HUES64 (cell line): ENCODE measurements around the gene FFAR3.
"Not testable (repeated sequence)": the region's sequence is repeated elsewhere in the genome, so short reads cannot be mapped to it uniquely, and the experiment has no call there.

ENCODE experiments used
- H3K27ac ChIP-seq: 2 replicates; pipeline ENCODE4 v1.7.0; 2013; ENCODE audit warnings: low read depth, low read length, inconsistent platforms
- H3K27me3 ChIP-seq: 2 replicates; pipeline ENCODE4 v1.6.1; 2013; ENCODE audit warnings: mild to moderate bottlenecking, low read length; ENCODE audit not compliant: insufficient read depth
- H3K36me3 ChIP-seq: 2 replicates; pipeline ENCODE4 v1.6.1; 2013; ENCODE audit warnings: mild to moderate bottlenecking, low read length; ENCODE audit not compliant: insufficient read depth
- H3K4me1 ChIP-seq: 2 replicates; pipeline ENCODE4 v1.6.1; 2013; ENCODE audit warnings: mild to moderate bottlenecking, low read length, moderate library complexity; ENCODE audit not compliant: insufficient read depth
- H3K4me3 ChIP-seq: 2 replicates; pipeline ENCODE4 v1.5.1; 2013; ENCODE audit warnings: mild to moderate bottlenecking, low read length, moderate library complexity
- H3K9ac ChIP-seq: 2 replicates; pipeline ENCODE4 v1.6.1; 2013; ENCODE audit warnings: mild to moderate bottlenecking, low read depth, low read length
- H3K9me3 ChIP-seq: 2 replicates; pipeline ENCODE4 v1.6.1; 2013; ENCODE audit warnings: low read depth, low read length; ENCODE audit not compliant: insufficient read depth
- WGBS: fragments of 150-250, 120-280 bp; methylation state at CpG from one replicate; pipeline ENCODE4 v1.1.7; 2013; ENCODE audit warnings: missing lambda C conversion rate; 5-methylcytosine and 5-hydroxymethylcytosine counted together

Gene FFAR3

DNA sequence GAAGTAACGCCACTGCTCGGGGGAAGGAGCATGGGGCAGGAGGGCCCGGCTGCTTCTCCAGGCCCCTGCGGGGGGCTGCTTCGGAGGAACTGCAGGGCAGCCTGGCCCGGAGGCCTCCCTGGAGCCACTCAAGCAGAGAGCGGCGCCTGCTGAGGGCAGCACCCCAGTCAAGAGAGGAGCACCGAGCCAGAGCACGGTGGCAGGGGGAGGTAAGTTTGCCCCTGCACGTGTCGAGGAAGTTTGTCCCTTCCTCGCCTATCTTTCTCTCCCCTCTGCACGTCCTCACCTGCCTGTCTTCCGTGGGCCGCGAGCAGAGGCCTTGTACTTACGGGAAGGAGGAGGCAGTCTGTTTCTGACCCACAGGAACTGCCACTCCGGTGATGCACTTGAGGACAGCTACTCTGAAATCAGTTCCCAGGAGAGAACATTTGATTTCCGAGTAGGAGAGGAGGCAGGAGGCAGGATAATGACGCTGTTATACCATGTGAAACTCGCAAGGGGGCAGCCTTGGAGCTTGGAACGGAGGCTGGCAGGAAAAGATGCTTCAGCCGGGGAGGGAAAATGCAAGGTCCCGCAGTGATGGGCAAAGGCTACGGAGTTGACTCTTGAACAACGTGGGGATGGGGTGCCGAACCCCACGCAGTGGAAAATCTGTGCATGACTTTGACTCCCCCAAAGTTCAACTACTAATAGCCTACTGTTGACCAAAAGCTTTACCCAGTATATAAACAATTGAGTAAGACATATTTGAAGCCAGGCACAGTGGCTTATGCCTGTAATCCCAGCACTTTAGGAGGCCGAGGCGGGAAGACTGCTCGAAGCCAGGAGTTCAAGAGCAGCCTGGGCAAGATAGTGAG lies 5.6 kb upstream of the FFAR3 start:
- no peaks in the 10 kb centered on the region for H3K4me1 ChIP-seq
- 48% methylated on average over 32 of the region's 32 CpGs for WGBS

GRCh38 chr19:35353635-35354034 lies 4.6 kb upstream of the FFAR3 start:
- Histone ChIP-seq H3K4me3 (no peak overlapping the region), H3K27ac (no peak overlapping the region), H3K9me3 (no peaks in the 10 kb centered on the region), H3K27me3 (no peaks in the 10 kb centered on the region), H3K36me3 (no peaks in the 10 kb centered on the region), H3K9ac (no peak overlapping the region), H3K4me1 (no peaks in the 10 kb centered on the region)
- 93% methylated on average over 8 of the region's 9 CpGs for WGBS

More for the DNA sequence above, 5.6 kb upstream of the FFAR3 start:
- Histone ChIP-seq H3K4me3 (no peak overlapping the region), H3K9me3 (no peaks in the 10 kb centered on the region), H3K36me3 (no peaks in the 10 kb centered on the region), H3K9ac (no peak overlapping the region), H3K27me3 (no peaks in the 10 kb centered on the region), H3K27ac (no peak overlapping the region)

DNA sequence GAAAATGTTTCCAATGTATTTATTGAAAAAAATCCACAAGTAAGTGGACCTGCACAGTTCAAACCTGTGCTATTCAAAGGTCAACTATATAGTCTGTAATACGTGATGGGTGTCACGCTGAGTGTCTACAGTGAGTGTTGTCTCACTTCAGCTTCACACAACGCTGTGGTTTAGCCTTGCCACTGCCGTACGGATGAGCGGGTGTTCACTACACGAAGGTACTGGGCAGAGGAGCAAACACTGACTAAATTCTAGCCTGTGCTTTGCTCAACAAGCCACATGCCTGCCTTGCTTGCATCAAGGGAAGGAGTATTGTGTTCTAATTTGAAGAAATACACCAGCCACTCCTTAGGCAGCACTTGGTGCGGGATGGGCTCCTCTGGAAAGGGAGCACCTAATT lies 3.4 kb upstream of the FFAR3 start:
- Histone ChIP-seq H3K27ac (no peak overlapping the region), H3K9ac (no peak overlapping the region), H3K36me3 (no peaks in the 10 kb centered on the region), H3K4me3 (no peak overlapping the region), H3K9me3 (no peaks in the 10 kb centered on the region), H3K4me1 (no peaks in the 10 kb centered on the region), H3K27me3 (no peaks in the 10 kb centered on the region)
- 95% methylated on average over 8 of the region's 8 CpGs for whole genome bisulfite sequencing

GRCh38 chr19:35355791-35356460 lies 2.3 kb upstream of the FFAR3 start:
- Histone ChIP-seq H3K36me3 (no peaks in the 10 kb centered on the region), H3K27ac (no peak overlapping the region), H3K4me1 (no peaks in the 10 kb centered on the region), H3K9me3 (no peaks in the 10 kb centered on the region), H3K4me3 (no peak overlapping the region), H3K27me3 (no peaks in the 10 kb centered on the region), H3K9ac (no peak overlapping the region)
- 77% methylated on average over 6 of the region's 6 CpGs for WGBS

- H3K9me3 ChIP-seq, H3K36me3 ChIP-seq, H3K4me3 ChIP-seq, H3K27ac ChIP-seq, H3K9ac ChIP-seq, H3K4me1 ChIP-seq, H3K27me3 ChIP-seq: not testable (repeated sequence)
- WGBS = 74% methylated on average over 8 of the region's 16 CpGs
These were observed 574 bp downstream of the FFAR3 start for GRCh38 chr19:35358834-35359233.

DNA sequence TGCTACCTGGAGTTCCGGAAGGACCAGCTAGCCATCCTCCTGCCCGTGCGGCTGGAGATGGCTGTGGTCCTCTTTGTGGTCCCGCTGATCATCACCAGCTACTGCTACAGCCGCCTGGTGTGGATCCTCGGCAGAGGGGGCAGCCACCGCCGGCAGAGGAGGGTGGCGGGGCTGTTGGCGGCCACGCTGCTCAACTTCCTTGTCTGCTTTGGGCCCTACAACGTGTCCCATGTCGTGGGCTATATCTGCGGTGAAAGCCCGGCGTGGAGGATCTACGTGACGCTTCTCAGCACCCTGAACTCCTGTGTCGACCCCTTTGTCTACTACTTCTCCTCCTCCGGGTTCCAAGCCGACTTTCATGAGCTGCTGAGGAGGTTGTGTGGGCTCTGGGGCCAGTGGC lies 1.1 kb downstream of the FFAR3 start:
- H3K27ac ChIP-seq, H3K36me3 ChIP-seq, H3K4me3 ChIP-seq, H3K27me3 ChIP-seq, H3K9me3 ChIP-seq, H3K9ac ChIP-seq, H3K4me1 ChIP-seq: not testable (repeated sequence)
- WGBS = 94% methylated on average over 18 of the region's 21 CpGs

DNA sequence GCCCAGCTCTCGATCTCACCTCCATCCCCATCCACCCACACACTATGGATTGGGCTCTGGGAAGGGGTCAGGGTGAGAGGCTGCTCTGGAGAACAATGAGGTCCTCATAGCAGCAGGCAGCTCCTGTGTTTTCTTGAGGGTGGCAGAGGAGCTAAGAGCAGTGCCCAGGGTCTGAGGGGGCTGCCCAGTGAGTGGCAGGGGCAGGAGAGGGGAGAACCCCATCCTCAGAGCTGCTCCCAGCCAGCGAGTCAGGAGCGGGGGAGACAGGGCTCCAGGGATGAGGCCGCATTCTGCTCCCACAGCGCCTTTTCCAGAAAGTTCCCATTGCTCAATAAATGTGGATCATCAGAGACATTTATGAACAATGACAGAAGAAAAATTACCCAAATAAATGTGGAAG lies 1.8 kb downstream of the FFAR3 start:
- not testable (repeated sequence) for H3K27me3 ChIP-seq, H3K9ac ChIP-seq, H3K36me3 ChIP-seq, H3K4me1 ChIP-seq, H3K27ac ChIP-seq, H3K4me3 ChIP-seq, H3K9me3 ChIP-seq
- no CpG with 5 or more reads among the region's 5 CpGs for WGBS

DNA sequence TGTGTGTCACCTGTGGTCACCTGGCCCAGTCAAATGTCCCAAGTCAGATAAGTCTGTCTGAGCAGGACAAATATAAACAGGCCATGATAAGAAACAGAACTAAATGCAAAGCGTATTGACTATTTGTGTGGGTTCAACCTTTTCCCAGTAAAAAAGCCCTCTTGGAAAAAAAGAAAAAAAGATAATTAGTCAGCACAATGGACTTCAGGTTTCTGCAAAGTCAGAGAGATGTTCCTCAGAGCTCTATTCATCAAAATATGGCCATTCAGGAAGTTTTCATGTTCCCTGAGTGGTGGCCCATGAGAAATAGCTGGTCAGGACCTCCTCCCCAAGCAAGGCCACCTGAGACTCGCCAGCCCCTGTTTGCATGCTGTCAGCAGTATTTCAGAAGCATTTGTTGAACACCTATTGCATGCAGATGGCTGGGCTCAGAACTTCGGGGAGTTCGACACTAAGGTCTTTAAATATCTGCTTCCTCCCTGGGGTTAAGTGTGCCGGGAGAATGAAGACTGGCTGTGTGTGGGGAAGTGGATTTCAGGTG lies 2.7 kb downstream of the FFAR3 start:
- Histone ChIP-seq H3K9me3 (no peaks in the 10 kb centered on the region), H3K4me1 (no peaks in the 10 kb centered on the region), H3K27me3 (no peaks in the 10 kb centered on the region), H3K9ac (no peak overlapping the region), H3K4me3 (no peak overlapping the region), H3K27ac (no peak overlapping the region), H3K36me3 (no peaks in the 10 kb centered on the region)
- 83% methylated on average over 5 of the region's 5 CpGs for WGBS

GRCh38 chr19:35362261-35363000 lies 4.2 kb downstream of the FFAR3 start:
- Histone ChIP-seq H3K9ac (no peak overlapping the region), H3K4me3 (no peak overlapping the region), H3K27ac (no peak overlapping the region), H3K4me1 (no peaks in the 10 kb centered on the region), H3K36me3 (no peaks in the 10 kb centered on the region), H3K27me3 (no peaks in the 10 kb centered on the region), H3K9me3 (no peaks in the 10 kb centered on the region)
- WGBS = 90% methylated on average over 8 of the region's 14 CpGs

- Histone ChIP-seq H3K27ac (no peak overlapping the region), H3K36me3 (no peaks in the 10 kb centered on the region), H3K27me3 (no peaks in the 10 kb centered on the region), H3K4me3 (no peak overlapping the region), H3K9me3 (no peaks in the 10 kb centered on the region), H3K4me1 (no peaks in the 10 kb centered on the region), H3K9ac (no peak overlapping the region)
- WGBS = 94% methylated on average over 11 of the region's 11 CpGs
These were observed 4.8 kb downstream of the FFAR3 start for GRCh38 chr19:35363001-35363590.
